Activated effector memory CD4-positive, alpha-beta T cell treated with anti-CD3 and anti-CD28 coated beads, Interleukin-2, amount 50 U/mL, for 16 hours (primary cell): ENCODE results near the gene TCP11L1.
"Not testable (repeated sequence)": the region's sequence is repeated elsewhere in the genome, so short reads cannot be mapped to it uniquely, and the experiment has no call there.

Experiments used
- DNase-seq: peaks from one replicate; pipeline ENCODE4 v3.0.0-alpha.2; 2020

Gene TCP11L1

GRCh38 chr11:33029218-33029617 is 10.2 kb upstream of the TCP11L1 start:
- DNase-seq: not testable (repeated sequence)

- no peak for DNase-seq
Measured at GRCh38 chr11:33033493-33033892, 5.9 kb upstream of the TCP11L1 start.

- no peak for DNase-seq
Measured at GRCh38 chr11:33035011-33035410, 4.4 kb upstream of the TCP11L1 start.

GRCh38 chr11:33040033-33040861 is 875 bp downstream of the TCP11L1 start:
- DNase-seq: peak; percentile 71

GRCh38 chr11:33040862-33041453 is 1.6 kb downstream of the TCP11L1 start:
- no peak for DNase-seq

- DNase-seq: no peak
Measured at GRCh38 chr11:33043221-33043830, 4.0 kb downstream of the TCP11L1 start.

- DNase-seq: no peak
Measured at GRCh38 chr11:33044285-33044756, 4.9 kb downstream of the TCP11L1 start.

- no peak for DNase-seq
Measured at GRCh38 chr11:33045551-33046255, 6.3 kb downstream of the TCP11L1 start.

- DNase-seq: not testable (repeated sequence)
Measured at GRCh38 chr11:33048701-33049100, 9.3 kb downstream of the TCP11L1 start.

GRCh38 chr11:33049565-33050408 is 10.4 kb downstream of the TCP11L1 start:
- DNase-seq: not testable (repeated sequence)

GRCh38 chr11:33052231-33052630 is 12.9 kb downstream of the TCP11L1 start:
- no peak for DNase-seq

- DNase-seq: no peak
Measured at GRCh38 chr11:33055375-33055774, 16.0 kb downstream of the TCP11L1 start.

GRCh38 chr11:33057284-33057683 is 17.9 kb downstream of the TCP11L1 start:
- no peak for DNase-seq

- DNase-seq: no peak
Measured at GRCh38 chr11:33059331-33060007, 20.1 kb downstream of the TCP11L1 start.

GRCh38 chr11:33060271-33060670 is 20.9 kb downstream of the TCP11L1 start:
- no peak for DNase-seq

GRCh38 chr11:33062137-33062536 is 22.8 kb downstream of the TCP11L1 start:
- DNase-seq: no peak

GRCh38 chr11:33063326-33063881 is 24.0 kb downstream of the TCP11L1 start:
- no peak for DNase-seq

- no peak for DNase-seq
Measured at GRCh38 chr11:33064033-33064825, 24.9 kb downstream of the TCP11L1 start.

- DNase-seq: no peak
Measured at GRCh38 chr11:33064866-33065265, 25.5 kb downstream of the TCP11L1 start.

GRCh38 chr11:33065445-33066178 is 26.2 kb downstream of the TCP11L1 start:
- DNase-seq: peak; percentile 88
